ENCODE results near the gene EFNA5. TPM values are rescaled to one million over a fixed set of nuclear protein-coding genes. Genes with fewer than 3 reads are reported as not detected.

EFNA5 gene
- polyA plus RNA-seq, 1 donor from 2014 or later, result 4.2 TPM

- Histone ChIP-seq H3K27ac (ENCODE audit: low read length) (no peak overlapping the region), H3K9ac (ENCODE audit: low read length) (no peak overlapping the region), H3K9me2 (ENCODE audit: insufficient read depth, low read length) (no peaks in the 10 kb centered on the region), H2AFZ (ENCODE audit: low read depth, low read length) (no peak overlapping the region), H3K36me3 (ENCODE audit: insufficient read depth, low read length) (no peaks in the 10 kb centered on the region), H3K9me3 (ENCODE audit: low read length) (no peaks in the 10 kb centered on the region), H3K79me2 (replicated peaks; ENCODE audit: insufficient read depth, low read length) (no peaks in the 10 kb centered on the region), H3K4me2 (ENCODE audit: low read length) (no peak overlapping the region), H3K4me3 (ENCODE audit: low read length) (no peak overlapping the region), H3K27me3 (ENCODE audit: insufficient read depth, low read depth, low read length) (no peaks in the 10 kb centered on the region), H4K20me1 (ENCODE audit: insufficient read depth) (no peaks in the 10 kb centered on the region), H3F3A (ENCODE audit: insufficient read depth, low read length, poor library complexity, severe bottlenecking) (peaks cover 3% of the 10 kb centered on the region)
- TF ChIP-seq CTCF (IDR thresholded peaks at IDR 0.05; ENCODE audit: poor library complexity, severe bottlenecking) (no peak), MXI1 (conservative IDR thresholded peaks at IDR 0.05; ENCODE audit: poor library complexity, severe bottlenecking) (no peak), EZH2 (IDR thresholded peaks at IDR 0.05; ENCODE audit: borderline replicate concordance, insufficient read depth, low read length, poor library complexity, severe bottlenecking) (no peak), SMC3 (conservative IDR thresholded peaks at IDR 0.05; ENCODE audit: poor library complexity) (no peak), EP300 (conservative IDR thresholded peaks at IDR 0.05; ENCODE audit: poor library complexity, severe bottlenecking) (no peak), TAF1 (IDR thresholded peaks at IDR 0.05; ENCODE audit: low read depth) (no peak), POLR2AphosphoS5 (IDR thresholded peaks at IDR 0.05) (no peak), RAD21 (conservative IDR thresholded peaks at IDR 0.05) (no peak), REST (IDR thresholded peaks at IDR 0.05; ENCODE audit: borderline replicate concordance) (no peak)
Observed at GRCh38 chr5:107682533-107682932, 11.8 kb upstream of the EFNA5 start.

GRCh38 chr5:107680799-107681198 lies 10.1 kb upstream of the EFNA5 start:
- H3K27me3 ChIP-seq (ENCODE audit: insufficient read depth, low read depth, low read length), result no peaks in the 10 kb centered on the region
- H4K20me1 ChIP-seq (ENCODE audit: insufficient read depth), result no peaks in the 10 kb centered on the region
- H3K27ac ChIP-seq (ENCODE audit: low read length), result no peak overlapping the region
- no peaks in the 10 kb centered on the region for H3K79me2 ChIP-seq (replicated peaks; ENCODE audit: insufficient read depth, low read length)
- H3F3A ChIP-seq (ENCODE audit: insufficient read depth, low read length, poor library complexity, severe bottlenecking), result peaks cover 3% of the 10 kb centered on the region
- no peak overlapping the region for H2AFZ ChIP-seq (ENCODE audit: low read depth, low read length)
- no peaks in the 10 kb centered on the region for H3K36me3 ChIP-seq (ENCODE audit: insufficient read depth, low read length)
- H3K9me2 ChIP-seq (ENCODE audit: insufficient read depth, low read length), result no peaks in the 10 kb centered on the region
- H3K9me3 ChIP-seq (ENCODE audit: low read length), result no peaks in the 10 kb centered on the region
- TF ChIP-seq TAF1 (IDR thresholded peaks at IDR 0.05; ENCODE audit: low read depth) (no peak), CTCF (IDR thresholded peaks at IDR 0.05; ENCODE audit: poor library complexity, severe bottlenecking) (no peak), MXI1 (conservative IDR thresholded peaks at IDR 0.05; ENCODE audit: poor library complexity, severe bottlenecking) (no peak), RAD21 (conservative IDR thresholded peaks at IDR 0.05) (no peak), POLR2AphosphoS5 (IDR thresholded peaks at IDR 0.05) (no peak), EZH2 (IDR thresholded peaks at IDR 0.05; ENCODE audit: borderline replicate concordance, insufficient read depth, low read length, poor library complexity, severe bottlenecking) (no peak), EP300 (conservative IDR thresholded peaks at IDR 0.05; ENCODE audit: poor library complexity, severe bottlenecking) (no peak), REST (IDR thresholded peaks at IDR 0.05; ENCODE audit: borderline replicate concordance) (no peak), SMC3 (conservative IDR thresholded peaks at IDR 0.05; ENCODE audit: poor library complexity) (no peak)
- H3K4me3 ChIP-seq (ENCODE audit: low read length), result no peak overlapping the region
- H3K4me2 ChIP-seq (ENCODE audit: low read length), result no peak overlapping the region
- no peak overlapping the region for H3K9ac ChIP-seq (ENCODE audit: low read length)

Data from neural cell (in vitro differentiated cells).